ENCODE data around the gene ATG10.
"Not testable (repeated sequence)": the region's sequence is repeated elsewhere in the genome, so short reads cannot be mapped to it uniquely, and the experiment has no call there.

ATG10 gene

DNA sequence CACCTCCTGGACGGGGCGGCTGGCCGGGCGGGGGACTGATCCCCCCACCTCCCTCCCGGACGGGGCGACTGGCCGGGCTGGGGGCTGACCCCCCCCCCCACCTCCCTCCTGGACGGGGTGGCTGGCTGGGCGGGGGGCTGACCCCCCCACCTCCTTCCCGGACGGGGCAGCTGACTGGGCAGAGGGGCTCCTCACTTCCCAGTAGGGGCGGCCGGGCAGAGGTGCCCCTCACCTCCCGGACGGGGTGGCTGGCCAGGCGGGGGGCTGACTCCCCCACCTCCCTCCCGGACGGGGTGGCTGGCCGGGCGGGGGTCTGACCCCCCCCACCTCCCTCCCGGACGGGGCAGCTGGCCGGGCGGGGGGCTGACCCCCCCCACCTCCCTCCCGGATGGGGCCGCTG lies 11.3 kb downstream of the ATG10 start:
- FAIRE-seq, result not testable (repeated sequence)

DNA sequence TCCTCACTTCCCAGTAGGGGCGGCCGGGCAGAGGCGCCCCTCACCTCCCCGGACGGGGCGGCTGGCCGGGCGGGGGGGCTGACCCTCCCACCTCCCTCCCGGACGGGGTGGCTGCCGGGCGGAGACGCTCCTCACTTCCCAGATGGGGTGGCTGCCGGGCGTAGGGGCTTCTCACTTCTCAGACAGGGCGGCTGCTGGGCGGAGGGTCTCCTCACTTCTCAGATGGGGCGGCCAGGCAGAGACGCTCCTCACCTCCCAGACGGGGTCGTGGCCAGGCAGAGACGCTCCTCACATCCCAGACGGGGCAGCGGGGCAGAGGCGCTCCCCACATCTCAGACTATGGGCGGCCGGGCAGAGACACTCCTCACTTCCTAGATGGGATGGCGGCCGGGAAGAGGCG lies 11.7 kb downstream of the ATG10 start:
- FAIRE-seq, result not testable (repeated sequence)

DNA sequence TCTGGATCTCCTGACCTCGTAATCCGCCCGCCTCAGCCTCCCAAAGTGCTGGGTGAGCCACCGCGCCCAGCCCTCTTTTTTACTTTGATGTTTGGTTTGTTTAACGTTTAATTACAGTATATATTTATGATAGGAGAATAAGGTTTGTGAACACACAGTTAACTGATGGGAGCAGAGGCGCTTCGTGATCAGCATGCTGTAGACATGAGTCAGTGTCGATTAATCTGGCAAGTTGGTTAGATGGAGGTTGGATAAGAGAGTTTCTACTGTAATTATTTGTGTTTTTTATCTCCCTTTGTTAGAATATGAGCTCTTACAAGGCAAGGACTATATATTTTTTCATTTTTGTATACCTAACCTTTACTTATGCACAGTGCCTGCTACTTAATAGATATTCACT lies 14.3 kb downstream of the ATG10 start:
- FAIRE-seq, result no peak

DNA sequence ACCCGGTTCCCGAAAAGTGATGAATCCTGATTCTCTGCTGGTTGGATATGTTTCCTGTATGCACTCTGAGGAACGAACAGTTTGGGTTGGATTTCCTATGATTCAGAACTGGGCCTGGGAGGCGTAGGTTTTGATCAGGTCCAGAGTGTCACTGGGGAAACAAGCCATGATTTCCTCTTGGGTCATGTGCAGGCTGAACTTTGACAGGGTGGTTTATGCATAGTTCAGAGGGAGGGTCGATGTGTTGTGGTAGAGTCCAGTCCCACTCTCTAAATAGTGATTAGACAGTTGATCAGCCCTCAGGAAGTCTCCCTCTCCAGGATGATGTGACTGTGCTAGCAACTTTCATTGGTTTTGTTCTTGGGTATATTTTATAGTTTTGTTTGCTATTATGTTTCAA lies 17.4 kb downstream of the ATG10 start:
- FAIRE-seq, result no peak

- FAIRE-seq, result no peak
Observed at GRCh38 chr5:81994679-81995078, 22.9 kb downstream of the ATG10 start.

DNA sequence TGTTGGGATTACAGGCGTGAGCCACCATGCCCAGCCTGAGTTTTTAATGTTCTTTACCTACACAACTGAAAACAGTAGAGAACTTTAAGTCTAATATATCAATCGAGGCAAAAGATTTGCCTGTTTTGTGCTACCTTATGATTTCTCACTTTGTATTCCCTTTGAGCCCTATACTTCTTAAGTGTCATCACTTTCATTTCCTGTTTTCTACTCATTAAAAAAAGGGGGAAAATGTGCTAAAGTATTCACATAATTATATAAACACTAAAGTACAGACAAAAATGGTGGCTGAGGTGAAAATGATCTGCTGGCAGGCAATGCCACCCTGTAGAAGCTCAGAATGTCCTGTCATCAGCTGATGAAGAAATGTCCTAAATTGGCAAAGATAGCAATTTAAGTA lies 23.6 kb downstream of the ATG10 start:
- no peak for FAIRE-seq

DNA sequence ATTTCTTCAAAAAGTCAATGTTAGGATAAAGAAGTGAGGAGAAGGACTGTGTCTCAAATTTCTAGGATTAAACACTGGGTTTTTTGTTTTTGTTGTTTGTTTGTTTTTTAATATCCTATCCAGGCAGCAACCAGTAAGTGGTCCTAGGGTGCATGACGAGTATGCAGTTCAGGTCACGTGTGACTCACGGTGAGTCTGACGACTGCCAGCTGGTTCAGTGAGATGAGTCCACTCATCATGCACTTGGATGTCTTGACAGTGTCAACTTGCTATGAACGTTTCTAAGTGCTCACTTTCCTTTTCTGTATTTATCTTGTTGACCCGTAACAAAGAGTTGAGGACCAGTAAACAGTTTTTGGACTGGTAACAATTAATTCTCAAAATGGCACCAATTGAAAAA lies 32.7 kb downstream of the ATG10 start:
- FAIRE-seq, result no peak

DNA sequence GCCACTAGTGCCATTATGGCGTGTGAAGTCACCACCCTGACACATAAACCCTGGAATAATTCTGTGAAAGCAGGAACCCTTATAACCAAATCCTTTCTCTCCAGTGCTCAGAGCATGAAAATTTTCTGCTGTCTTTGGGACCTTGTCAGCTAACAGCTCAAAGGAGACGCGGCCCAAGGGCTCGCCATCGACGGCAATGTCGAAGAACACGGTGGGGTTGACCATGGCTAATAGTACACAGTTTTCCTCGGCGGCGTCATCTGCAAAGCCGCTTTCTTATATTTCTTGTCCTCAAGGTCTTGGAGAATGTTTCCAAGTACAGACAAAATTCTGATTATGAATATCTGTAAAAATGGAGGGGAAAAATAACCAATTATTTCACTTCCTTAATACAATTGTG lies 38.0 kb downstream of the ATG10 start:
- FAIRE-seq, result not testable (repeated sequence)

- no peak for FAIRE-seq
Observed at GRCh38 chr5:82010696-82011095, 38.9 kb downstream of the ATG10 start.

GRCh38 chr5:82011761-82012160 lies 39.9 kb downstream of the ATG10 start:
- FAIRE-seq, result no peak

DNA sequence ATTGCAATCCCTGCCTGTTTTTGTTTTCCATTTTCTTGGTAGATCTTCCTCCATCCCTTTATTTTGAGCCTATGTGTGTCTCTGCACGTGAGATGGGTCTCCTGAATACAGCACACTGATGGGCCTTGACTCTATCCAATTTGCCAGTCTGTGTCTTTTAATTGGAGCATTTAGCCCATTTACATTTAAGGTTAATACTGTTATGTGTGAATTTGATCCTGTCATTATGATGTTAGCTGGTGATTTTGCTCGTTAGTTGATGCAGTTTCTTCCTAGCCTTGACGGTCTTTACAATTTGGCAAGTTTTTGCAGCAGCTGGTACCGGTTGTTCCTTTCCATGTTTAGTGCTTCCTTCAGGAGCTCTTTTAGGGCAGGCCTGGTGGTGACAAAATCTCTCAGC lies 42.8 kb downstream of the ATG10 start:
- not testable (repeated sequence) for FAIRE-seq

GRCh38 chr5:82018462-82018861 lies 46.6 kb downstream of the ATG10 start:
- no peak for FAIRE-seq

- FAIRE-seq, result no peak
Observed at GRCh38 chr5:82019342-82020138, 47.7 kb downstream of the ATG10 start.

GRCh38 chr5:82022499-82022898 lies 50.7 kb downstream of the ATG10 start:
- no peak for FAIRE-seq

GRCh38 chr5:82023644-82024043 lies 51.8 kb downstream of the ATG10 start:
- FAIRE-seq, result no peak

DNA sequence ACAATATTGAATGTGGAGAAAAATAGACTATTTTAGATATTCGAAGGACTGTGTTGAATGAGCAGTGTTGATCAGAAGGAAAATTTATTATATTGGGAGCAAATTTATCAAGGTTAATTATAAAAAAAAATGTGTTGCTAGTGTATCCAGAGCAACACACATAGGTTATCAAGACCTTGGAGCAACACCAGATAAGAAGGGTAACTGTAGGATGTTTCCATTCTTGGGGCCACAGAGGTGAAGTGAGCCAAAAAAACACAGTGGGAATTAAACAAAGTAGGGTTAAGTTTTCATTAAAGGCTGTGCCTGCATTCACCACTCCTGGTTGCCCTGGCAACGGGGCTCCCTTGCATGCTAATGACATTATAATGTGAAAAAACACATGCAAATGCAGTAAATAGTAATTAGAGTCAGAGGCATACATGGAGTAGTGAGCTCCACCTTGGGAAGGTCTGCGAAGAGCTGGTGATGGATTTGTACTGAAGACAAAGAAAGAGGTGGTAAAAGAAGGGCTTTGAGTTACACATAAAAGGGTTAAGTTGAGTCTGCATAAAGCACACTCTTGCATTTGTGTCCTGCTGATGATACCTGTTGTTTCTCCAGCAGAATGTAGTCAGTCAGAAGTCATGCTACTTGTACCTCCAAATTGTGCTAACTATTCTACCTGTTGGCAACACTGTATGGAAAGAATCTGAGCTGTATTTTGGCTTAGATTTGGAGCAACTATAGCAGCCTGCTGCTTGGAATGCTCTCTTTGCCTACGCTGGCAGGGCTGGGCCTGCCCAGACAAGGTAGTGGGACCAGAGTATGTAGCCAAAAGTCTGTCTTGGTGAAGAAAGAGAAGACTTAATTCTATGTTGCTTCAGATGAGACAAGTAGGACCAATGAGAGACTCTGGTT lies 59.6 kb downstream of the ATG10 start:
- FAIRE-seq, result no peak

DNA sequence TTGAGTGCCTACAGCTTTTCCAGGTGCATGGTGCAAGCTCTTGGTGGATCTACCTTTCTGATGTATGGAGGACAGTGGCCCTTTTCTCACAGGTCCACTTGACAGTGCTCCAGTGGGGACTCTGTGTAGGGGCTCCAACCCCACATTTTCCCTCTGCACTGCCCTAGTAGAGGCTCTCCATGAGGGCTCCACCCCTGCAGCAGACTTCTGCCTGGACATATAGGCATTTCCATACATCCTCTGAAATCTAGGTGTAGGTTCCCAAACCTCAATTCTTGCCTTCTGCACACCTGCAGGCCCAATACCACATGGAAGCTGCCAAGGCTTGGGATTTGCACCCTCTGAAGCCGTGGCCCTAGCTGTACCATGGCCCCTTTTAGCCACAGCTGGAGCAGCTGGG lies 71.1 kb downstream of the ATG10 start:
- not testable (repeated sequence) for FAIRE-seq

DNA sequence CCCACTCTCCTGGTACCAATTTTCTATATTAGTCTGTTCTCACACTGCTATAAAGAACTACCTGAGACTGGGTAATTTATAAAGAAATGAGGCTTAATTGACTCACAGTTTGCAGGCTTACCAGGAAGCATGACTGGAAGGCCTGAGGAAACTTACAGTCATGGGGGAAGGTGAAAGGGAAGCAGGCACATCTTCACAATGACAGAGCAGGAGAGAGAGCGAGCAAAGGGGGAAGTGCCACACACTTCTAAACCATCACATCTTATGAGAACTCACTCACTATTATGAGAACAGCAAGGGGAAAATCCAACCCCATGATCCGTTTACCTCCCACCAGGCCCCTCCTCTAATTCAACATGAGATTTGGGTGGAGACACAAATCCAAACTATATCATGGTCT lies 72.2 kb downstream of the ATG10 start:
- no peak for FAIRE-seq

DNA sequence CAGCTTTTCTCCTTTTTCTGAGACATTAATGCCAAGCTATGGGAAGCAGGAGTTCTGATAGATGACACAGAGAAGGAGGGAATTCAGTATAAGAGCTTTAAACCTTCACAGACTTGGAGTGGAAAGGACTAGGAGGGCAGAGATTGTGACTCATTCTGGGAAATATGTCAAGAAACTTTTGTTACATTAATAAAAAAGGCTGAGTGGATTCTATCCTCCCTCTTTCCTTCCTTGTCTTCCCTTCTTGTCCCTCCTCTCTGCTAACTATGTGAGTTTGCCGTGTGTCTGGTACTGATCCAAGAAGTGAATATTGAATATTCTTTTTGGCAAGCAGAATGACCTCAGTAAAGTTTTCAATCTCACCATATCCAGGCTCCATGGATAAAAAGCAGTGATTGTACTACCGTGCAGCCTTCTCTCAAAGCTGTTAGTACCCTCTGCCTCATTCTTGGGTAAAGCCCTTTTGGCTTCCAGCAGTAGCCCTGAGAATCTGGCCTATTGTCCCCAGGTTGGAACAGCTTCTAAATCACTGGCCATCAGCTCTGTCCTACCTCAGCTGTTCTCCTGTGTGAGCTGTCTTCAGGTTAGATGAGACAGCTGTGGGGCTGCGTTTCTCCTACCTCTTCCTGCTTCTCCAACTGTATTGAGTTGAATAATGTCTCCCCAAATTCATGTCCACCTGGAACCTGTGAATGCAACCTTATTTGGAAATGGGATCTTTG lies 73.9 kb downstream of the ATG10 start:
- no peak for FAIRE-seq

- no peak for FAIRE-seq
Observed at GRCh38 chr5:82046276-82046647, 74.4 kb downstream of the ATG10 start.

DNA sequence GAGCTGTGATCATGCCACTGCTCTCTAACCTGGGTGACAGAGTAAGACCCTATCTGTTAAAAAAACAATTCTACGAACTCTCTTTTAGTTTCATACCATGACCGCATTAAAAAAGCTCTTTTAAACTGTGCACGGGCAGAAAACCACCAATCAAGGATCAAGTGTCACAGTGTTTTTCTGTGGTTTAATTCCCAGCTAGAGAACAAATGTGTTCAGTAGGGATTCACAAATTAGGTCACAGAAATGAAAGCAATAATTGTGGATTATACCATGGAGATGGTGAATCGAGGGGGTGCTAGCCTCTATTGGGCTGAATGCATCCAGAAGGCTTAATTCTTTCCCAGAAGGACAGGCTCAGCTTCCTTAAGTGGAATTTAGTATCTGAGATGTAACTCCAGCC lies 79.1 kb downstream of the ATG10 start:
- FAIRE-seq, result no peak

- FAIRE-seq, result no peak
Observed at GRCh38 chr5:82054004-82054710, 82.3 kb downstream of the ATG10 start.

DNA sequence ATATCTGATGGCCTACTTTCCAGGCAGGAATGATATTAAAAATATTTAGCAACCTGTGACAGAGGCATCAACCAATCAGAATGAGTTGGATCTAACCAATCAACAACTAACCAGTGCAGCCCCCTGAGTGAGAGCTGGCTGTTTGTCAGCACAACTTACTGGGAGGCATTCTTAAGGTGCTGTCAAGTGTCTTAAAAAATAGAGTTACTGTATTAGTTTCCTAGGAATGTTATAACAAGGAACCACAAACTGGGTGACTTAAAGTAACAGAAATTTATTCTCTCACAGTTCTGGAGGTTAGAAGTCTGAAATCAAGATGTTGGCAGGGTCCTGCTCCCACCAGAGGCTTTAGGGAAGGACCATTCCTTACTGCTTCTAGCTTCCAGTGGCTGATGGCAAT lies 85.2 kb downstream of the ATG10 start:
- FAIRE-seq, result no peak
